Sciatic nerve (tissue), 2 donors: ENCODE results near the gene MRPS16. TPM values are rescaled to one million over a fixed set of nuclear protein-coding genes. Genes with fewer than 3 reads are reported as not detected.

Source experiments
- ATAC-seq: fragments of 200-7000 bp; cut with Tn5 transposase; one replicate; pipeline ENCODE4 v1.9.1; 2020; ENCODE audit warnings: mild to moderate bottlenecking, moderate library complexity
- DNase-seq: peaks from one replicate; pipeline ENCODE4 v3.0.0-alpha.2; 2020; ENCODE audit warnings: low spot score
- intact Hi-C: fragments of 100-400 bp; cut with DNase I; formaldehyde crosslinking; loops from one replicate; pipeline ENCODE4 v1.14.2; 2022
- total RNA-seq: library from RNA; stranded (reverse); fragmentation: NEBNext Ultra II Directional; extraction: Animal tissue kit (Norgen Biotek cat#: 25700); gene quantifications from one replicate; pipeline ENCODE4 v1.2.1, GENCODE V29; 2021
- donor health status: DM: no; HTN: no; CAD: no.
- donor health status: DM: no; HTN: no; CAD: no.

Gene MRPS16
- total RNA-seq, 1 donor from 2014 or later, result 40.6 TPM

- intact Hi-C loops, result no loop called here
- ATAC-seq (no peak), DNase-seq (no peak)
Measured at GRCh38 chr10:73206385-73206784, 46.1 kb downstream of the MRPS16 start.

DNA sequence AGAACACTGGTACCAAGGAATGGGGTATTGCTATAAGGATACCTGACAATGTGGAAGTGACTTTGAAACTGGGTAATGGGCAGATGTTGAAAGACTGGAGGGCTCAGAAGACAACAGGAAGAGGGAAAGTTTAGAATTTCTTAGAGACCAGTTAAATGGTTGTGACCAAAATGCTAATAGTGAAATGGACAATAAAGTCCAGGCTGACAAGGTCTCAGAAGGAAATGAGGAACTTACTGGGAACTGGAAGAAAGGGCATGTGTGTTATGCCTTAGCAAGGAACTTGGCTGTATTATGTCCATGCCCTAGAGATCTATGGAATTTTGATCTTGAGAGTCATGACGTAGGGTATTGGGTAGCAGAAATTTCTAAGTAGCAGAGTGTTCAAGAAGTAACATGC lies 46.6 kb downstream of the MRPS16 start:
- no peak for ATAC-seq
- intact Hi-C loops, result no loop called here
- no peak for DNase-seq

- intact Hi-C loops, result no loop called here
- no peak for DNase-seq
- ATAC-seq, result no peak
Measured at GRCh38 chr10:73205081-73205480, 47.4 kb downstream of the MRPS16 start.

Other genes starting within 250 kb of the MRPS16 start
- gene P4HA1, start 155.8 kb downstream of the MRPS16 start, total RNA-seq, result 51.8 TPM
- gene NUDT13, start 142.2 kb downstream of the MRPS16 start, total RNA-seq, result 2.2 TPM
- 24.7 TPM for gene ECD, start 84.6 kb downstream of the MRPS16 start, total RNA-seq
- gene FAM149B1, start 84.5 kb downstream of the MRPS16 start, total RNA-seq, result 25.6 TPM
- gene DNAJC9, start 5.4 kb downstream of the MRPS16 start, total RNA-seq, result 13.1 TPM
- 6.6 TPM for gene CFAP70, start 106.2 kb upstream of the MRPS16 start, total RNA-seq
- gene ANXA7, start 161.4 kb upstream of the MRPS16 start, total RNA-seq, result 109 TPM
- 5.2 TPM for gene MSS51, start 180.9 kb upstream of the MRPS16 start, total RNA-seq
- 63.1 TPM for gene PPP3CB, start 243.4 kb upstream of the MRPS16 start, total RNA-seq